CD8-positive, alpha-beta memory T cell (primary cell): ENCODE results near the gene PIMREG. TPM values are rescaled to one million over a fixed set of nuclear protein-coding genes. Genes with fewer than 3 reads are reported as not detected.

Source experiments
- CTCF ChIA-PET: fragments of 350-600 bp; sonication (Branson Sonifier 250); formaldehyde crosslinking; loops from one replicate; lab custom pipeline; 2021; ENCODE audit warnings: antibody characterized with exemption; lab: Charles Lee
- POLR2A ChIA-PET: fragments of 350-600 bp; sonication (Branson Sonifier 250); formaldehyde crosslinking; loops from one replicate; lab custom pipeline; 2021; ENCODE audit warnings: antibody characterized with exemption; lab: Charles Lee
- DNase-seq, 5 donors: peaks; one replicate each; pipeline versions ENCODE4 v3.0.0 to v3.0.0-alpha.2; 2020 to 2022; ENCODE audit warnings: mixed read lengths in 1 of 5
- H3K27ac ChIP-seq: one replicate; pipeline ENCODE4 v1.7.0; 2013; ENCODE audit warnings: low read depth, mild to moderate bottlenecking, low read length, moderate library complexity
- H3K27me3 ChIP-seq: 2 replicates; pipeline ENCODE4 v1.7.0; 2013; ENCODE audit warnings: low read length, mild to moderate bottlenecking; ENCODE audit not compliant: insufficient read depth, poor library complexity, severe bottlenecking
- H3K36me3 ChIP-seq: 2 replicates; pipeline ENCODE4 v1.7.0; 2013; ENCODE audit warnings: mild to moderate bottlenecking, low read length, moderate library complexity; ENCODE audit not compliant: insufficient read depth
- H3K4me1 ChIP-seq: 2 replicates; pipeline ENCODE4 v1.7.0; 2013; ENCODE audit warnings: mild to moderate bottlenecking, low read length, moderate library complexity; ENCODE audit not compliant: insufficient read depth
- H3K4me3 ChIP-seq: 2 replicates; pipeline ENCODE4 v1.7.0; 2013; ENCODE audit warnings: mild to moderate bottlenecking, low read length
- H3K9me3 ChIP-seq: 2 replicates; pipeline ENCODE4 v1.7.0; 2013; ENCODE audit warnings: mild to moderate bottlenecking, low read length
- H3K27ac Mint-ChIP-seq, 8 donors: one replicate each; pipeline ENCODE4 v1.8.0; 2020 to 2021; ENCODE audit warnings: mixed read lengths in 8 of 8, mild to moderate bottlenecking in 6 of 8, inconsistent platforms in 3 of 8, moderate library complexity in 3 of 8
- H3K27me3 Mint-ChIP-seq, 2 donors: one replicate each; pipeline ENCODE4 v1.8.0; 2020 to 2021; ENCODE audit warnings: mixed read lengths in 2 of 2, mild to moderate bottlenecking in 1 of 2, moderate library complexity in 1 of 2
- H3K36me3 Mint-ChIP-seq, 3 donors: one replicate each; pipeline ENCODE4 v1.8.0; 2020 to 2021; ENCODE audit warnings: mixed read lengths in 3 of 3, inconsistent platforms in 1 of 3, mild to moderate bottlenecking in 1 of 3
- H3K4me1 Mint-ChIP-seq, 3 donors: one replicate each; pipeline ENCODE4 v1.8.0; 2020 to 2021; ENCODE audit warnings: mixed read lengths in 3 of 3, inconsistent platforms in 1 of 3, mild to moderate bottlenecking in 1 of 3
- H3K4me3 Mint-ChIP-seq, 7 donors: one replicate each; pipeline ENCODE4 v1.8.0; 2020 to 2021; ENCODE audit warnings: mixed read lengths in 7 of 7, mild to moderate bottlenecking in 6 of 7, moderate library complexity in 4 of 7, inconsistent platforms in 2 of 7
- H3K9me3 Mint-ChIP-seq, 5 donors: one replicate each; pipeline ENCODE4 v1.8.0; 2020 to 2022; ENCODE audit warnings: mixed read lengths in 5 of 5, mild to moderate bottlenecking in 3 of 5, moderate library complexity in 2 of 5, inconsistent platforms in 1 of 5
- polyA plus RNA-seq: library from polyadenylated mRNA; unstranded; fragments of 300-500 nt; fragmentation: Illumina TruSeq; gene quantifications from one replicate; pipeline ENCODE4 v1.2.3, GENCODE V29; 2021
- total RNA-seq, 2 experiments: library from RNA; stranded (reverse); gene quantifications; one replicate each; pipeline ENCODE4 v1.2.3, GENCODE V29; 2021

The PIMREG gene
- total and polyA plus RNA-seq, 3 experiments from 2014 or later, result 1.6 to 1.8 TPM; not detected in 1

DNA sequence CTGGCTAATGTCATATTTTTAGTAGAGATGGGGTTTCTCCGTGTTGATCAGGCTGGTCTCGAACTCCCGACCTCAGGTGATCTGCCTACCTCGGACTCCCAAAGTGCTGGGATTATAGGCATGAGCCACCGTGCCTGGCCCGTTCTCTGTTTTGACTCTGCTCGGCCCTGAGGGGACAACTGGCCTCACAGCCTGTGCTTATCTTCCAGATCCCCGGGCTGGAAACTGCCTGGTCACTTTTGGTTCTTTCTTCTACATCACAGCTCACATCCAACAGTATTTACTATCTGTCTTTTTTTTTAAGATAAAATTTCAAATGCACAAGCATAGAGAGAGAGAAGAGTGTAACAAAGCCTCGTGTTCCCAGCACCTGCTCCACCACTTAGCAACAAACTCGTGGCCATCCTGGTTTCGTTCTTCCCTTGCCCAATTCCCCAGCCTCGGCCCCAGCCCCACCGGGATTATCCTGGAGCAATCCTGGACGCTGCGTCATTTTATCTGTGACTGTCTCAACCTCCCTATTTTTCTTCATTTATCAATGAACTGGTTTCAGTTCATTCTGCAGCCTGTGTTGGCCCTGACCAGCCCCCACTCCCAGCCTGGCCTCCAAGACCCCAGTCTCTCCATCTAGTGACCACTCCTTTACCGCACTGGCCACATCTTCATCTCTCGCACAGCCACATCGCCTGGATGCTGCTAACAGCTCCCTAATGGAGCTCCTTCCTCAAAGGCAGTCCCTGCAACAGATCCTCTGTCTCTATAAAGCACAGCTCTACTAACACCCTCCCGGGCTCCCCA, 21.1 kb downstream of the PIMREG start:
- Histone ChIP-seq H3K4me1 (no peaks in the 10 kb centered on the region), H3K36me3 (no peaks in the 10 kb centered on the region), H3K27ac (no peak overlapping the region), H3K27me3 (no peaks in the 10 kb centered on the region), H3K4me3 (no peak overlapping the region), H3K9me3 (no peaks in the 10 kb centered on the region)
- no peaks in the 10 kb centered on the region for H3K4me1 Mint-ChIP-seq
- no peak for DNase-seq
- no peak overlapping the region for H3K27ac Mint-ChIP-seq
- ChIA-PET POLR2A (no interaction called here), CTCF (no interaction called here)
- peaks cover 7 to 10% of the 10 kb centered on the region in 2 donors for H3K27me3 Mint-ChIP-seq
- no peak overlapping the region for H3K4me3 Mint-ChIP-seq
- no peaks in the 10 kb centered on the region for H3K9me3 Mint-ChIP-seq
- H3K36me3 Mint-ChIP-seq, result no peaks in the 10 kb centered on the region

DNA sequence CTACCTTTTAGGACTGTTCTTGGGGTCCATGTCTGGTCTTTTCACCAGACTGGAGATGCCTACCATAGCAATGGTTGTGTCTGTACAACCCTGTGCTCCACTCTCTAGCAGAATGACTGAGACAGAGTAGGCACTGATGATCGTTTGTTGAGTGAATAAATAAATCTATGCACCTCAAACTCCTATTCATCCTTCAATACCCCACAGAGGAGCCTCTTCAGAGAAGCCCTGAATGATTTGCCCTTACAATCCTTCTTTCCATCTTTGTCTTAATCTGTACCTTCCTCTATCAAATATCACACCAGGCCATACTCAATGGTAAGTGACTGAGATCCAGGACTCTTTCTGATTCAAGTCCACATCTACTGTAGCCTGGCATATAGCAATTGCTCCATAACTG, 23.3 kb downstream of the PIMREG start:
- Mint-ChIP-seq H3K4me3 (no peak overlapping the region), H3K36me3 (no peaks in the 10 kb centered on the region), H3K9me3 (no peaks in the 10 kb centered on the region), H3K4me1 (no peaks in the 10 kb centered on the region), H3K27ac (no peak overlapping the region), H3K27me3 (peaks cover 6 to 10% of the 10 kb centered on the region in 2 donors)
- no peaks in the 10 kb centered on the region for H3K36me3 ChIP-seq
- CTCF ChIA-PET, result no interaction called here
- no peak overlapping the region for H3K27ac ChIP-seq
- no peaks in the 10 kb centered on the region for H3K9me3 ChIP-seq
- POLR2A ChIA-PET, result no interaction called here
- DNase-seq, result no peak
- H3K4me1 ChIP-seq, result no peaks in the 10 kb centered on the region
- H3K27me3 ChIP-seq, result no peaks in the 10 kb centered on the region
- H3K4me3 ChIP-seq, result no peak overlapping the region

DNA sequence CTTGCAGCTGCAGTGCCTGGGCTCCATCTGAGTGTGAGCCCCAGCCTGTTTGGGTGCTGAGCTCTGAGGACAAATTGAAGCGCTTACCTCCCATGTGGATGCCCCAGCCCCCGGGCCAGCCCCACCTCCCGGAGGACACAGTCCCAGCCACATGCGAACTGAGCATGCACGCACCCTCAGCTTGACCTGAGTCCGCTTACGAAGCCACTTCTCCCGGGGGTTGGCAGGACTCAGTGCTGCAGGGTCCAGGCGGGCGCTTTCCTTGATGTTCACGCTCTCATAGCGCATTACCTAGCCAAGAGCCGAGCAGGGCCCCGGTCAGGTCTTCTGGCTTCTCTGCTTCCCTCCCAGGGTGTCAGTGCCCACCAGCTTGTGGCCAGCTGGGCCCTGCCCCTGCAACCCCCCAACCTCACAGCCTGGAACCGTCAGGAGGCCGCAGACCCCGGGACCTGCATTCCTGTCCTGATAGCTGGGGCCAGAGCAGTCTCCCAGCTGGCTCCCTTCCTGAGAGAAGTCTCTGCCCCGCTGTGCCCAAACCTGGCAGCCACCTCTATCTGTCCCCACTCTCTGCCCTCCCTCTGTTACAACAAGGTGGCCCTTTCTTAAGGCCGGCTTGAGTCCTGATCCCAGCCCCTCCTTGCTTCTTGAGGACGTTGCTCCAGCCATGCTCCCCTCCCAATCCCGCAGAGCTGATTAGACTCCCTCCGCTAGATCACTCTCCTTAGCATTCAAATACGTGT, 24.0 kb downstream of the PIMREG start:
- Mint-ChIP-seq H3K4me1 (no peaks in the 10 kb centered on the region), H3K9me3 (no peaks in the 10 kb centered on the region), H3K27me3 (peaks cover 6 to 10% of the 10 kb centered on the region in 2 donors), H3K4me3 (no peak overlapping the region), H3K27ac (no peak overlapping the region), H3K36me3 (no peaks in the 10 kb centered on the region)
- POLR2A ChIA-PET, result no interaction called here
- Histone ChIP-seq H3K9me3 (no peaks in the 10 kb centered on the region), H3K27me3 (no peaks in the 10 kb centered on the region), H3K4me1 (no peaks in the 10 kb centered on the region), H3K4me3 (no peak overlapping the region), H3K27ac (no peak overlapping the region), H3K36me3 (no peaks in the 10 kb centered on the region)
- CTCF ChIA-PET, result no interaction called here
- no peak for DNase-seq

DNA sequence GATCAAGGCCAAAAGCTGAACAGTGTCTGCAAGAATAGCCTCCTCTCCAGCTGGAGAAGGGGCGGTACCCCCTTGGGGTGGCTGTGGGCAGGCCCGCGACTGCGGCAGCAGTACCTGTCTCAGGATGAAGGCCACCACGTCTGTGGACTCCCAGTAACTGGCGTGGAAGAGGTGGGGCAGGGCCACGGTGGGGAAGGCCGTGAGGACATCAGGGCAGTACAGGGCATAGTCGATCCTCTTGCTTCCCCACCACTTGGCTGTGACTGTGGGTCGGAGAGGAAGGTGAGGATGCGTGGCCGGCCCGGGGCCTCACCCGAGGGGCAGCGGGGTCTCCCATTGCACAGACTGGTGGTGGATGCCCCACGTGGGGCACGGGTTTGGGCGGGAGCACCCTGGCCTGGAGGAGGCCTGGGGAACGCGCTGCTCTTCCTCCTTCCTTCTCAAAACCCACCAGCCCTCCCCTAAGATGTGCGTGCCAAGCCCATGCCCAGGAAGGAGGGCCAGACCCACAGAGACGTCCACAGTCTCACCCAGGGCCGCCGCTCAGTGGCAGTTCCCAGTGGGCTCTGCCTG, 26.0 kb downstream of the PIMREG start:
- no peak for DNase-seq
- CTCF ChIA-PET, result no interaction called here
- peaks cover 4 to 10% of the 10 kb centered on the region in 2 donors for H3K27me3 Mint-ChIP-seq
- no peaks in the 10 kb centered on the region for H3K9me3 Mint-ChIP-seq
- H3K4me3 Mint-ChIP-seq, result no peak overlapping the region
- POLR2A ChIA-PET, result no interaction called here
- H3K9me3 ChIP-seq, result no peaks in the 10 kb centered on the region
- H3K36me3 ChIP-seq, result no peaks in the 10 kb centered on the region
- H3K4me3 ChIP-seq, result no peak overlapping the region
- H3K4me1 ChIP-seq, result no peaks in the 10 kb centered on the region
- H3K36me3 Mint-ChIP-seq, result no peaks in the 10 kb centered on the region
- H3K27ac Mint-ChIP-seq, result no peak overlapping the region
- no peaks in the 10 kb centered on the region for H3K27me3 ChIP-seq
- H3K4me1 Mint-ChIP-seq, result no peaks in the 10 kb centered on the region
- no peak overlapping the region for H3K27ac ChIP-seq

DNA sequence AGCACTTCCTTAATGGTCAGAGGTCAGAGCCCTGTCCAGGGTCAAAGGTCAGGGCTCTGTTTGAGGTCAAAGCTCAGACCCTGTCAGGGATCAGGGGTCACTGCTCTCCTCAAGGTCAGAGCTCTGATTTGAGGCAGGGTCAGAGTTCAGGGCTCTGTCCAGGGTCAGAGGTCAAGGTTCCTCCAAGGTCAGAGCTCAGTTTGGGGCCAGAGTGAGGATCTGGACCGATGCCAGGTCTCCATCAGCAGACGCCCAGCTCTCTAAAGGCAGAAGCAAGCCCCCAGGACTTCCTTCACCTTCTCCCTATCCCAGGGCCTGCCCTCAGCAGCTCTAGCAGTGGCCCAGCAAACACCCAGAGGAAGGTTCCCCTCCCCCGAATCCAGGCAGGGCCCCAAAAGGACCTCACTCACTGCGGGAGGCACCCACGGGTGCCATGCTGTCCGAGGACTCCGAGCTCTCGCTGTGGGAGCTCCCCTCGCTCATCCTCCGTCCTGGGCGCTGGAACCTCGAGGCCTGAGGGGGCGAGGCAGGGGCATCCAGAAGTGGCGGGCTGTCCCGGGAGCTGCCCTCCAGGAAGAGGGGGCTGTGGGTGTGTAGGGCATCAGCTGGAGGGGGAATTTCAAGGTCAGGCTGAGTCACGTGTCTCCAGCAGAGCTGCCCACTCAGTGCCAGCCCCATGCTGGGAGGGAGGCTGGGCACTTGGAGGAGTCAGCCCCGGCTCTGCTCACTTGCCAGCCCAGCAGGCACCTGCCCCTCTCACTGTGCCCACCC, 26.7 kb downstream of the PIMREG start:
- ChIA-PET POLR2A (no interaction called here), CTCF (no interaction called here)

DNA sequence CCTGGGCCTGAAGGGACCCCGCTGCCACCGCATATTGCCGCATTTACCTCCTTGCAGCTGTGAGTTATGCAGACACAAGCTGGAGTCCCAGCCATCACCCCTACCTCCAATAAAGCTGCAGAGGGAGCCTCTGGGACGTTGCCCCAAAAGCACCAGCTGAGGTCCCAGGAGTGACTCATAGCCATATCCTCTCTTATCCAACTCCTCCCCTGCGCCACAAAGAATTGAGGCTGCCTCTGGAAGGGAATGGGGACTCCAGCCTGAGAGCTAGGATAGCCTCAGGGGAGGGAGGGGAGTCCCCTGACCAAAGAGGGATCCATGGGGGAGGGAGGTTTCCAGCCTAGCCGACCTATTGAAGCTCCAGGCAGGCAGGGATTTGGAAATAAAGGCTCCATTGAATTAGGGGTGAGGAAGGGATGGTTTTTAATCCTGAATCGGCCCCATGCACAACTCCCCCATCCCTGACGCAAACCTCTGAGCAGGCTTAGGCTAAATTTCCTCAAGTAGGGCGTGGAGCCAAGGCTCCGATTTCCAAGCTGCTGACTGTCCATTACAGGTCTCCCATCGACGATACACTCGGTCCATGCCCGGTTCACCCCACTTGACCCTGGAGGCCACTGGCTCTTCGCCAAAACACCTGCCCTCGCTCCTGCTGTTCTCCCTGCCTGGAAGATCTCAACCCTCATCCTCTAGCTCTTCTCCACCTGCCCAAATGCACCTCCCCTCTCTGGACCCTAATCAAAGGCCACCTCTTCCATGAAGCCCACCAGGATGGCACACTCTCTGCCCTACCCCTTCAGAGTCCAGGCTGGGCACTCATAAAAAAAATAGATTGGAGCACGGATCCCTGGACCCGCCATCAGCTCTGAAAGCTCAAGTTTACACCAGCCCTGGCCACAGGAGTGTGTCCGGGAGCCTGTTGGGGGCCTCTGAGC, 27.5 kb downstream of the PIMREG start:
- no peaks in the 10 kb centered on the region for H3K36me3 ChIP-seq
- no peaks in the 10 kb centered on the region for H3K4me1 ChIP-seq
- Mint-ChIP-seq H3K27me3 (peaks cover 0 to 3% of the 10 kb centered on the region in 2 donors), H3K4me3 (no peak overlapping the region), H3K4me1 (no peaks in the 10 kb centered on the region), H3K27ac (peak overlapping the region in 1 of 8 donors; percentile 19), H3K36me3 (no peaks in the 10 kb centered on the region), H3K9me3 (no peaks in the 10 kb centered on the region)
- no peak overlapping the region for H3K27ac ChIP-seq
- no peak overlapping the region for H3K4me3 ChIP-seq
- no peak for DNase-seq
- no peaks in the 10 kb centered on the region for H3K9me3 ChIP-seq
- ChIA-PET CTCF (interaction anchor here (1.8 to 2.6 kb wide), 3 partner anchors 26 to 329 kb away, joined by 5 to 7 read pairs (median 5); no protein-coding TSS in a partner anchor), POLR2A (no interaction called here)
- H3K27me3 ChIP-seq, result no peaks in the 10 kb centered on the region

More for the DNA sequence above, 26.7 kb downstream of the PIMREG start:
- Histone ChIP-seq H3K27ac (no peak overlapping the region), H3K36me3 (no peaks in the 10 kb centered on the region), H3K4me3 (no peak overlapping the region), H3K9me3 (no peaks in the 10 kb centered on the region), H3K27me3 (no peaks in the 10 kb centered on the region), H3K4me1 (no peaks in the 10 kb centered on the region)
- Mint-ChIP-seq H3K36me3 (no peaks in the 10 kb centered on the region), H3K4me1 (no peaks in the 10 kb centered on the region), H3K4me3 (no peak overlapping the region), H3K27me3 (peaks cover 3 to 6% of the 10 kb centered on the region in 2 donors), H3K9me3 (no peaks in the 10 kb centered on the region), H3K27ac (no peak overlapping the region)
- no peak for DNase-seq

DNA sequence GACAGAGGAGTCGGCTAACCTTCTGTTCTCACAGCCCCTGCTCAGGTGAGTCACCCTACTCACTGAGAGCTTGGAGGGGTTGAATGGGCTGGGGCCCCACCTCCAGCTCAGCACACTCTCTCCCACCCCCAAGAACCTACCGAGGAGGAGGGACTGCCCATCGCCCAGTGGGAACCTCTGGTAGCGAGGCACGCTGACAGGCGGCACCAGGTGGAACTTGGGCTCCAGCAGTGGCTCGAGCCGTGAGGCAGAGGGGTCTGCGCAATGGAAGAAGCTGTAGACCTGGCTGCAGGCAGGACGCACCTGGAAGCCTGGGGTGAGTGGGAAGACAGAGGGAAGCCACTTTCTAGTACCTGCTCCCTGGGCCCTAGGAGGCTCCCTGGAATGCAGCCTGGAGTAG, 28.3 kb downstream of the PIMREG start:
- ChIA-PET POLR2A (no interaction called here), CTCF (interaction anchor here (0.8 to 2.6 kb wide), 14 partner anchors 10 to 532 kb away, joined by 3 to 7 read pairs (median 4); partner anchors contain the start of genes KIAA0753 and TXNDC17)
- Histone ChIP-seq H3K36me3 (no peaks in the 10 kb centered on the region), H3K4me1 (no peaks in the 10 kb centered on the region), H3K9me3 (no peaks in the 10 kb centered on the region), H3K27ac (no peak overlapping the region), H3K4me3 (no peak overlapping the region), H3K27me3 (no peaks in the 10 kb centered on the region)
- no peak for DNase-seq
- Mint-ChIP-seq H3K4me3 (no peak overlapping the region), H3K27ac (no peak overlapping the region), H3K4me1 (no peaks in the 10 kb centered on the region), H3K9me3 (no peaks in the 10 kb centered on the region), H3K27me3 (peaks cover 0 to 3% of the 10 kb centered on the region in 2 donors), H3K36me3 (no peaks in the 10 kb centered on the region)
